ENCODE measurements around the gene RBM11. TPM values are rescaled to one million over a fixed set of nuclear protein-coding genes. Genes with fewer than 3 reads are reported as not detected.

The RBM11 gene
- total RNA-seq, 1 experiment from 2014 or later = 1.7 TPM

DNA sequence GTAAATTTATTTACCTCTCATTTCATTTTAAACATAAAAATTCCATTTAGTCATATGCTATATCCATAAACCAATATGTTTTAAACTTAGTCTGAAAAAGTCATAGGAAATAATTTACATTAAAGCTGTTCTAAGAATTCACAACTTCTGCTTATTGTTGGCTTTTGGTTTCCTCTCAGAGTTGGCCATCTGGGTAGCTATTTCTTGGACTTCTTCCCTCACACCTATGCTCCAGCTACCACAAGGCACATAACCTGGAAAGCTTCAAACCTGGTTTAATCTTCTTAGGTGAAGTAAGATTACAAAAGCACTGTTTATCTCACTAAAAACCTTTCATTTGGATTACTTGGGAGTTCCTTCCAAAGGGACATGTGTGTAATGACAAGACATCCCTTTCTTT, 29.8 kb downstream of the RBM11 start:
- H3K27ac ChIP-seq (ENCODE audit: insufficient read length, low read depth, low read length) = no peak overlapping the region
- H3K36me3 Mint-ChIP-seq (ENCODE audit: insufficient read depth in 1 of 3, low read depth in 3 of 3) = peaks cover 0 to 5% (median 0%) of the 10 kb centered on the region in 3 experiments; a peak in 1 of 7 replicates
- no peak overlapping the region for H2BK120ac ChIP-seq (ENCODE audit: low read depth, low read length, poor library complexity, severe bottlenecking)
- H3K23me2 ChIP-seq (ENCODE audit: insufficient read length, low read depth, low read length, poor library complexity, severe bottlenecking) = no peaks in the 10 kb centered on the region
- no peaks in the 10 kb centered on the region for H3K27me3 ChIP-seq (ENCODE audit: insufficient read depth, low read length)
- peaks cover 70 to 77% of the 10 kb centered on the region in 2 experiments for H3K9me3 Mint-ChIP-seq
- no peak overlapping the region for H3K4me3 Mint-ChIP-seq
- no peak overlapping the region for H4K91ac ChIP-seq (ENCODE audit: insufficient read length, low read depth, low read length)
- no peak overlapping the region for H2BK5ac ChIP-seq (ENCODE audit: insufficient read length, low read length)
- no peak overlapping the region for H3K4ac ChIP-seq (ENCODE audit: low read depth, low read length)
- no peak overlapping the region for H4K5ac ChIP-seq (ENCODE audit: insufficient read length, low read depth, low read length)
- H3K23ac ChIP-seq (ENCODE audit: insufficient read length, low read depth, low read length) = no peak overlapping the region
- H2AFZ ChIP-seq (ENCODE audit: low read length) = no peak overlapping the region
- H2BK12ac ChIP-seq (ENCODE audit: insufficient read length, low read depth, low read length) = no peak overlapping the region
- no peak overlapping the region for H4K8ac ChIP-seq (replicated peaks; ENCODE audit: insufficient read length, low read depth, low read length)
- no peaks in the 10 kb centered on the region for H3K9me3 ChIP-seq (ENCODE audit: control insufficient read depth, low read depth, low read length)
- no peak overlapping the region for H3K27ac Mint-ChIP-seq
- H3K79me1 ChIP-seq (ENCODE audit: insufficient read depth, low read depth, low read length, poor library complexity, severe bottlenecking) = no peaks in the 10 kb centered on the region
- no peaks in the 10 kb centered on the region for H3K79me2 ChIP-seq (ENCODE audit: insufficient read depth, low read length)
- H3K4me1 ChIP-seq (ENCODE audit: insufficient read depth, low read length) = peaks cover 2% of the 10 kb centered on the region; the same call in 1 of the 2 replicates
- no peak overlapping the region for H3K18ac ChIP-seq (ENCODE audit: insufficient read length, low read depth, low read length)
- peaks cover 1% of the 10 kb centered on the region; the same call in 1 of the 2 replicates for H3K27me3 Mint-ChIP-seq (ENCODE audit: low read depth)
- no peak overlapping the region for H3K9ac ChIP-seq (ENCODE audit: extremely low read depth, insufficient read length, low read length)
- no peak overlapping the region for H2BK20ac ChIP-seq (ENCODE audit: low read depth, low read length, poor library complexity, severe bottlenecking)
- H3K14ac ChIP-seq (ENCODE audit: insufficient read depth, low read length) = no peak overlapping the region
- no peaks in the 10 kb centered on the region for H3K4me1 Mint-ChIP-seq
- H3T11ph ChIP-seq (ENCODE audit: low read length) = no peak overlapping the region
- no peak overlapping the region for H3K56ac ChIP-seq (ENCODE audit: insufficient read length, low read depth, low read length)
- no peaks in the 10 kb centered on the region for H4K20me1 ChIP-seq (ENCODE audit: control insufficient read depth, insufficient read depth, insufficient read length)
- no peak for DNase-seq
- no peak overlapping the region for H2AK5ac ChIP-seq (ENCODE audit: insufficient read length, low read length)
- no peak overlapping the region for H2BK15ac ChIP-seq (ENCODE audit: low read depth, low read length)
- no peak overlapping the region for H3K4me2 ChIP-seq (ENCODE audit: insufficient read depth, insufficient read length, low read length)
- TF ChIP-seq, protein P1, sequence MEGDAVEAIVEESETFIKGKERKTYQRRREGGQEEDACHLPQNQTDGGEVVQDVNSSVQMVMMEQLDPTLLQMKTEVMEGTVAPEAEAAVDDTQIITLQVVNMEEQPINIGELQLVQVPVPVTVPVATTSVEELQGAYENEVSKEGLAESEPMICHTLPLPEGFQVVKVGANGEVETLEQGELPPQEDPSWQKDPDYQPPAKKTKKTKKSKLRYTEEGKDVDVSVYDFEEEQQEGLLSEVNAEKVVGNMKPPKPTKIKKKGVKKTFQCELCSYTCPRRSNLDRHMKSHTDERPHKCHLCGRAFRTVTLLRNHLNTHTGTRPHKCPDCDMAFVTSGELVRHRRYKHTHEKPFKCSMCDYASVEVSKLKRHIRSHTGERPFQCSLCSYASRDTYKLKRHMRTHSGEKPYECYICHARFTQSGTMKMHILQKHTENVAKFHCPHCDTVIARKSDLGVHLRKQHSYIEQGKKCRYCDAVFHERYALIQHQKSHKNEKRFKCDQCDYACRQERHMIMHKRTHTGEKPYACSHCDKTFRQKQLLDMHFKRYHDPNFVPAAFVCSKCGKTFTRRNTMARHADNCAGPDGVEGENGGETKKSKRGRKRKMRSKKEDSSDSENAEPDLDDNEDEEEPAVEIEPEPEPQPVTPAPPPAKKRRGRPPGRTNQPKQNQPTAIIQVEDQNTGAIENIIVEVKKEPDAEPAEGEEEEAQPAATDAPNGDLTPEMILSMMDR (conservative IDR thresholded peaks at IDR 0.05) = no peak
